ENCODE results near the gene KCNG1.

Gene KCNG1

GRCh38 chr20:51036226-51036625 is 13.3 kb upstream of the KCNG1 start:
- DNase-seq (ENCODE audit: low read depth in 2 of 2) = no peak

GRCh38 chr20:51034988-51035656 is 12.2 kb upstream of the KCNG1 start:
- no peak for DNase-seq (ENCODE audit: low read depth in 2 of 2)

DNA sequence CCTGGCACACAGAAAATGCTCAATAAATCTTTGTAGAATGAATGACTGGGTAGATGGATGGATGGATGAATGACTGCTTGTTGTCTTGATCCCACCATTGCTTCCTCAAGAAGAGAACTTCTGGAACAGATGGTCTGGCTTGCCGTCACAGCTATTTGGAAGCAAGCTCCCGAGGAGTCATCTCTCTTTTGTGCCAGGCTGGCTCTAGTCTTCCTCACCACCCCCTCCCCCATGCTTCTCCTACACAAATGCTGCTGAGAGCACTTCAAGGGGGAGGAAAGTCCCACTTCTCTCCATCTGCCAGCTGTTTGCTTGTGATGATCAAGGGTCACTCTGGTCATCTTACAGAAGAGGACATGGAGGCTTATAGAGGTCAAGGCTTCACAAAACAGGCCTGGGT is 11.6 kb upstream of the KCNG1 start:
- no peak for DNase-seq (ENCODE audit: low read depth in 2 of 2)

GRCh38 chr20:51029963-51030920 is 7.3 kb upstream of the KCNG1 start:
- no peak for DNase-seq (ENCODE audit: low read depth in 2 of 2)

DNA sequence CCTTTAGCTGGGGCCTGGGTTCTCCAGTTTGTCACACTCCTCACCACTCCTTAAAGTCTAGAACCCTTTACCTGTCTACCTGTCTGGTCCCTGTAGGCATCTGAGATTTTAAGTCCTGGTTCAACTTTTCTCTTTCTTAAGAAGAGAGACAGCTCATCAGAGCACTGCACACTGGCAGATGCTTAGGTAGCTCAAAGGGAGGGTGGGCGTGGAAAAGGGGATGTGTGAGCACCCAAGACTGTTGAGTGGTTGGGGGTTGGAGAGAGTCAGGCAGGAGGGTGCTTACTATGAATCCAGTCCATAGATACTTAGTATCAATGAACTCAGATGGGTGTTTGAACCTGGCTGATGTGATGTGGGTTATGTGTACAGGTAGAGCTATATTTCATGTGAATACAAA is 6.6 kb upstream of the KCNG1 start:
- no peak for DNase-seq (ENCODE audit: low read depth in 2 of 2)

- DNase-seq (ENCODE audit: low read depth in 2 of 2) = no peak
Measured at GRCh38 chr20:51028616-51029212, 5.8 kb upstream of the KCNG1 start.

DNA sequence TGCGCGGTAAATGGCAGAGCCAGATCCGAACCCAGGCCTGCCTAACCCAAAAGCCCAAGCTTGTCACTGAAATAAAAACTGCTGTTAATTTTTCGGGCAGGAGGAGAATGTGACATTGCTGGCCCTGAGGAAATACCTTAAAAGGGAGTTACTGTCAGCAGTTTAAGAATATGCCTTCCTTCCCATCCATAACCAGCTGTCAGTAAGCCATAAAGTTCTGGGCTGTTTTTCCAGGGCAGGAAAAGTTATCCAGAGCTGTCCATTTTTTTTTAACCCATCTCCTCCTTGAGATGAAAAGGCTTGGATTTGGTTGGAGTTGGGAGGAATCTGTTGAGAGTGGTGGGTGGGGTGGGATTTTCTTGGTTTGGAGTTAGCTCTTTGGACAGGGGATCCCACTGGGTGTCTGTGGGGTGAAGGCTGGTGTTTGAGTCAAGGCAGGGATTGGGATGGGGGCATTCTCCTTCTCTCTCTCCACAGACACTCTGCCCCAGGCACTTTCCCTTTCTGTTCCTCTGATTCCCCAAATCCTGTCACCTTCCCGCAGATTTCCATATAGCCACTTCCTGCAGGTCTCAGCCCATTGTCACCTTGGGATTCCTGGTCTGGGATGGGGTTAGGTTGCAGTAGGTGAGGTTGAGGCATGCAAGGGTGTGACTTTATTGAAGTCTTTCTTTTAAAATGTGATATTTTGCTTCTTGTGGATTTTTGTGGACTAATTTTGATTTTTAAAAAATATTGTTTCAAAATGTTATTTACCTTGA is 4.3 kb upstream of the KCNG1 start:
- DNase-seq (ENCODE audit: low read depth in 2 of 2) = no peak

- DNase-seq (ENCODE audit: low read depth in 2 of 2) = no peak
Measured at GRCh38 chr20:51026269-51026668, 3.4 kb upstream of the KCNG1 start.

DNA sequence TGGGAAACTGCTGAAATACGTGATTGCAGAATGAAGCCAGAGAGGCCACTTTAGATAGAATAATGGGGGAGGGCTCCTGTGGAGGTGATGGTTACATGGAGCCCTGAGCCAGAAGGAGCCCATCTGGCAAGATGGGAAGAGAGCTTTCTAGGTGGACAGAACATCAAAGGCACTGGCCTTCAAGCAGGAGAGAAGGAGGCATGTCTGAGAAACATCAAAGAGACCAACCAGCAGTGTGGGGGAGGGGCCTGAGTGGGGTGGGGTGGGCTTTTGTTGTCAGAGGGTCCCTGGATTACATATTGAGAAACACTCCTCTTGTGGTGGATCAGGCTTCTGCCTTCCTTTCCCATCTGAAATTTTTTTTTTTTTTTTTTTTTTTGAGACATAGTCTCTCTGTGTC is 1.9 kb upstream of the KCNG1 start:
- no peak for DNase-seq (ENCODE audit: low read depth in 2 of 2)

GRCh38 chr20:51023617-51024155 is 779 bp upstream of the KCNG1 start:
- DNase-seq (ENCODE audit: low read depth in 2 of 2) = no peak

DNA sequence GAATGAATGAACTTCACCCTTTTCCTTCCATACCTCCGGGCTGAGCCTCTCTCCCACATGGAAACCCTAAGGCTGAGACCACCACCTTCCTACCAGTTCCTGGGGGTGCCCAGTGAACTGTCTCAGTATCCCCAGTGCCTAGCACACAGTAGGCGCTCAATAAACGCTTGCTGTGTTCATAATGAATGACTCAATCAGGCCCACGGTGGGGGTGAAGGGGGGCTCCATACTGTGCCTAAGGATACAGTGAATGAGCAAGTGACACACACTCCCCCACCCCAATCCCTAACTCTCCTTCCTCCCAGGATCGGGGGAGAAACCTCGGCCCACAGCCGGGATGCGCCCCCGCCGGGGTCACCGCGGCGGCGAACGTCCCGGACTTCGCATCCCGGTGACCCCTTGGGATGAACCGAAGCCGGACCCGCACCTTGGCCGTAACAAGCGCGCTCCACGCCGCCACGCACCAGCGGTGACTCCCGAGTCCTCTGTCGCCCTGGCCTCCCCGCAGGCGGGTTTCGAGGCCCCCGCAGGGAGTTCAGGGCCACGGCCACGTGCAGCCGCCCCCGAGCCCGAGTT is 592 bp downstream of the KCNG1 start:
- DNase-seq (ENCODE audit: low read depth in 2 of 2) = no peak

DNA sequence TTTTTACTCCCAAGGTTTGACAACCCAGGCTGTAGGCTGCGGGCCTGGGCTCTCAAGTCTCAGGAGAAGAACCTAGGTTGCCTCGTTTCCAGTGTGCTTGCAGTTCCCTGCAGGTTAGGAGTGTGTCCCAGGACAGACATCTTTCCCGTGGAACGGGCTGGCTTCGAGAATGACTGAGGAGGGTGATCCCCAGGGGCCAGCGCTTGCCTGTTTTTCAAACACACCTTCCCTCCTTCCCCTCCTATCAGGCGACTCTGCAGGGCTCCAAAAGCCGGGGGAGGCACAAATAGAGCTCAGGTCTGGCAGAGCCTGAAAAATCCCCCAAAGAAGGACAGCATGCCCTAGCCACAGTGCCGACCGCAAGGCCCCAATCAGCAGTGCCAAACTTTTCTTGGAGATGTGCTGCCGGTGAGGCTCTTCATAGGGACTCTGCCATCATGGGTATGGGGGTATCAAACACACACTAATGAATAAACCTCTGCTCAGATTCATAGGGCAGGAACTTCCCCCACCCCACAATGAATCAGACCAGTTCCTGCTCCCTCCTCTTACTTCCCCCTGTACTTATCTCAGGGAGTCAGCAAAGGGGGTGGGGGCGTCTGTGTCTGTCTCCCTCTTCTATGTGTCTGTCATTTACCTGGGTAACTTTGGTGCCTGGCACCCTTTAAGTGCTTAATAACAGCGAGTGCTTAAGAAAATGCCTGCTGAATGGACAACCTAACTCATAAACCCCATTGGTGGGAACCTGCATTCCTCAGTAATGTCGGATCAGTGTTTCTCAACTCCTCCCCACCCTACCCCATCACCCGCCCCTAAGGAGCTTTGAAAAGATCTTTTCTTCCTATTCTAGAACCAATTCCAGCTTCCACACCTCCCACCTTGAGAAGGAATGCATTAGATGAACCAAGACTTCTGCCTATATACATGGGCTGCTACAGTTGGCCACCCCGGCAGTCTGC is 1.6 kb downstream of the KCNG1 start:
- DNase-seq (ENCODE audit: low read depth in 2 of 2) = no peak

DNA sequence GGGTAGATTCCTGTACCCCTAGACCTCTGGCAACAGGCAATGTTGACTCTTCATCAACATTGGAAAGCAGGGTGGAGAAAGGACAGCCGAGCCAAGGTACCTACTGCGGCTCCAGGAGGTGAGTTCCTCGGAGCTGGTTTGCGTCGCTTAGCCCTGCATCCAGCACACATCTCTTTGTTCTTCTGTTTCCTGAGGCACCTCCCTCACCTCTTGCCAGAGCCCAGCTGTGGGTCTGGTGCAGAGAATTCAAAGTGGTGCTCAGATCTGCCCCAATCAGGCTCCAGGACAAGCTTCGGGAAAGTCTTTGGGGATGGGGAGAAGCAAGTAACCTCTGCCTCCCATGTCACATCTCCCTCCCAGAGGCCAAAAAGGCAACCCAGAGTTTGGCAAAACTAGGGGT is 2.2 kb downstream of the KCNG1 start:
- no peak for DNase-seq (ENCODE audit: low read depth in 2 of 2)

GRCh38 chr20:51019656-51020592 is 3.0 kb downstream of the KCNG1 start:
- DNase-seq (ENCODE audit: low read depth in 2 of 2) = no peak

- DNase-seq (ENCODE audit: low read depth in 2 of 2) = no peak
Measured at GRCh38 chr20:51017251-51017650, 5.7 kb downstream of the KCNG1 start.

DNA sequence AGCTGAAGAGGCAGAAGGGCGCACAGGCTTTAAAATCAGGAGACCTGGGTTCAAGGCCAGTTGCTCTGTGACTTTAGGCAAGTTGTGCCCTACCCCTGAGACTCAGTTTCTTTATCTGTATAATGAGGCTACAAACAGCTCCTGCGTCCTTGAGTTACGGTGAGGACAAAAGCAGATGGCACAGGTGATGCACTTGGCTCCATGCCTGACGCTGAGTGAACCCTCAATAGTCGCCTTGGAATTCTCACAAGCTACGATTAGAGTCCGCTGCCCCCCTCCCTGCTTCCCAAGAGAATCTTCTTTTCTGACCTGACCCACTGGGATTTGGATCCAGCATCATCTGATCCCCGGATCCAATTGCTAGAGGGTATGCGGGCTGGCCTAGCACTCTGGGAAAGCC is 6.4 kb downstream of the KCNG1 start:
- no peak for DNase-seq (ENCODE audit: low read depth in 2 of 2)

DNA sequence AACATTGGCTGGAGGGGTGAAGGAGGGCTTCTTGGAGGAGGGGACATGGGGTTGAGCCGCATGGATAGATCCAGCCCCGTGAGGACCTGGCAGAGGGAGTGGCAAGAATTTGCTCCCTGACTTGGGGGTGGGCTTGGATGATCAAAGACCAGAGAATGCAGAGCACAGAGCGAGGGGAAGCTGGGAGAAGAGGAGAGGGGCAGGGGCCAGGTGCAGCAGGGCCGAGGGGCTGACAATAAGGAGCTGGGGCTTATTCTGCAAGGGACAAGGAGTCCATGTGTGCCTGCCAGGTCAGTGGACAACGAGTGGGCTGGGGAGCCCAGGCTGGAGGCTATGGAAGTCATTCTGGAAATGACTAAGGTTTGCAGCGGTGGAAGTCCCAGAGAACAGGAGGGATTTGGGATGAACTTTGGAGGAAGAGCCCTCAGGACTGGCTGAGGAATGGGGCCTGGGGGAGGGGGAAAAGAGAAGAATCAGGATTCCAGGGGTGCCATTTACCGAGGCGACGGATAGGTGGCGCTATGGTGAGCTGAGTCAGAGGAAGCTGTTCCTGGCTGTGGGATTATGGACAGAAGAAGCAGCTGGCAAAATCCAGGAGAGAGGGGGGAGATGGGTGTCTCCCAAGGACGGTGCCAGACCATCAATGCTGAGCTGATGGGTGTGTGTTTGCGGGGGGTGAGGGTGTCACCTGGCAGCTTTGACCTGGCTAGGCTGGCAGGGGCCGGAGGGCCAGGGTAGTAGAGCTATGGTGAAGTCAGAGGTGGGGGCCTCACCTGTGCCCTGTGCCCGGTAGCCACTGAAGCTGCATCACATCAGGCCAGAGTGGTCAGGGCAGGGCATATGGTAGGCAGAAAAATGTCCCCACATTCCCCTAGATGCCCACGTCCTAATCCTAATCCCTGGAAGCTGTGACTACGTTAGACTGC is 7.8 kb downstream of the KCNG1 start:
- DNase-seq (ENCODE audit: low read depth in 2 of 2) = no peak

Data from stimulated activated CD8-positive, alpha-beta memory T cell treated with anti-CD3 and anti-CD28 coated beads, Interleukin-7, amount 100 ng/mL, for 4 hours (primary cell).